ENCODE measurements around the gene ZCCHC17. TPM values are rescaled to one million over a fixed set of nuclear protein-coding genes. Genes with fewer than 3 reads are reported as not detected.

Gene ZCCHC17
- total RNA-seq, 1 experiment from 2014 or later: 42.0 TPM

DNA sequence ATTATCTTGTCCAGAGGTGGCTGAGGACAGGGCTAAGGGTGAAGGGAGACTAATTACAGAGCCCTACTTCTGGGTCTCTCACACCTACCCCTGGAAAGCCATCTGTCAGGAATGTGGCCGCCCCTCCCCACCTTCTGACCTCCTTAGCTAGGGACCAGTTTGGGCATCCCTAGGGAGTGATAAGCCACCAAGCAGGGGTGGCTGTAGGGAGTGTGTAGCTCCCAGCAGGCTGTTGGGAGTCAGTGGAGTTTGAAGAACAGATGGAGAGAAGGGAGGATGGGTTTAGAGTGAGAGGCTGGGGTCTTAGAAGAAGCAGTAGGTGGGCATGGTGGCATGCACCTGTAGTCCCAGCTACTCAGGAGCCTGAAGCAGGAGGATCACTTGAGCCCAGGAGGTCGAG is 115.4 kb downstream of the ZCCHC17 start (continued):
- TF ChIP-seq, protein P1, sequence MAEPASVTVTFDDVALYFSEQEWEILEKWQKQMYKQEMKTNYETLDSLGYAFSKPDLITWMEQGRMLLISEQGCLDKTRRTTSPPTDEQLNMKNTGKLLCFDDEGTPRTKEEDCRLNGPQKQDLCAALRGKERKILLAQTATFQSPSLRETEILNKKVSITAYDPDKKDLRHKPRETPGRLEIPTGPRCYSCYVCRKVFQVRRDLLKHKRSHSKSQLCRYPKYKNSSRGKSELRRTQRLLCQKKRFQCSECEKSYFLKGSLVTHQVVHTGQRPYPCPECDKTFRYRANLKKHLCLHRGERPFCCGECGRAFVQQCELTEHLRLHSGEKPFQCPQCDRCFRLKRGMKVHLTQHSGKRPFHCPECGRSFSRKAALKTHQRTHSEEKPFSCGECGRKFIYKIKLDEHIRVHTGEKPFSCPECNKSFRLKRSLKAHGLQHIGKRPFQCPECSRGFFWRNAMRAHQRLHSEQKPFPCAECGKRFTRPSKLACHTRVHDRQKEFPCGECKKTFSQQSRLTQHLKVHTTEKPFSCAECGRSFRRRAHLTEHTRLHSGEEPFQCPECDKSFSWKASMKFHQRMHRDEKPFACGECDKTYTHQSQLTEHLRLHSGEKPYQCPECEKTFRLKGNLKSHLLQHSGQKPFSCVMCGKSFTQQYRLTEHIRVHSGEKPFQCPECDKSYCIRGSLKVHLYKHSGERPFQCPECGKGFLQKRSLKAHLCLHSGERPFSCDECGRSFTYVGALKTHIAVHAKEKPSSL (CRISPR knock-in tag; conservative IDR thresholded peaks at IDR 0.05): no peak

DNA sequence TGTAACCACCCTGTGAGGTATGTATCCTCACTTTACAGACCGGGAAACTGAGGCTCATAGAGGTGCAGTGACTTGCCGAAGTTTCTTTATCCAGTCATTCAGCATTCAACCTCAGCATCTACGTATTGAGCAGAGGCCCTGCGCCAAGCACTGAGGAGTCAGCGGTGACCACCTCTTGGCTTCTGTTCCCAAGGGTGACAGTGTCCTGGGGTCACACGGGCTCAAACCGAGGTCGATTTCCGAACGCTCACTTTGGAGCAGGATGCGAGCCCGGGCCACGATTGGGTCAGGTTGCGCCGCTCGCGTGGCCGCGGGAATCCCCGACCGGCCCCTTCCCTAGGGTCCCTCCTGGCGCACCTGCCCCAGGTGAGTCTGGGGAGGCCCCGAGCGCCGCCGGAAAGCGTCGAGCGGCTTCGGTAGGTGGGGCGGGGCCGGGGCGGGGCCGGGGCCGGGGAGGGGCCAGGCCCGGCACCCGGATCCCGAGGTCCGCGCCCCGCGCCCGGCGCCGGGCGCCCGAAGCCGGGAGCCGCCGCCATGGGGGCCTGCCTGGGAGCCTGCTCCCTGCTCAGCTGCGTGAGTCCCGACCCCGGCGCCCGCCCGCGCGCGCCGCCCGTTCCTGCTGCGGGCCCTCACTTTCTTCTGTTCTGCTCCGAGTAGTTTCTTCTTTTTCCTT is 116.0 kb downstream of the ZCCHC17 start, which contains the start of gene SERINC2:
Gene SERINC2 (plus strand): TSS at position 482 of the 673 bp plus-strand sequence. CDS start 53 bp downstream, at position 535.
- peaks cover 37% of the 10 kb centered on the region for H3K4me1 Mint-ChIP-seq
- ATAC-seq (peak; percentile 83), DNase-seq (ENCODE audit: low spot score) (peak; percentile 67)
- TF ChIP-seq TP53 (CRISPR knock-in tag; IDR thresholded peaks at IDR 0.05): no peak
- no peak for TF ChIP-seq JAZF1 (CRISPR knock-in tag; IDR thresholded peaks at IDR 0.05)
- TF ChIP-seq ZNF232 (CRISPR knock-in tag; IDR thresholded peaks at IDR 0.05): 0 out of 2 replicates have a peak, but pooled peaks have one; percentile 6
- TF ChIP-seq ZNF423 (CRISPR knock-in tag; IDR thresholded peaks at IDR 0.05): no peak
- TF ChIP-seq PREB (CRISPR knock-in tag; IDR thresholded peaks at IDR 0.05; ENCODE audit: borderline replicate concordance): no peak
- TF ChIP-seq ETV6 (CRISPR knock-in tag; IDR thresholded peaks at IDR 0.05): 0 out of 2 replicates have a peak, but pooled peaks have one; percentile 32
- TF ChIP-seq GTF2I (CRISPR knock-in tag; conservative IDR thresholded peaks at IDR 0.05): 0 out of 2 replicates have a peak, but pooled peaks have one; percentile 14
- H3K36me3 Mint-ChIP-seq: no peaks in the 10 kb centered on the region
- CTCF ChIA-PET: interaction anchor here (1.1 to 3.5 kb wide), 7 partner anchors 8 to 136 kb away, joined by 3 to 21 read pairs (median 14); no protein-coding TSS in a partner anchor
- H3K4me3 Mint-ChIP-seq: peak within 1 kb of the TSS; percentile 95
- H3K27ac Mint-ChIP-seq: 0 out of 2 replicates have a peak within 1 kb of the TSS, but pooled peaks have one; percentile 47
- POLR2A ChIA-PET: interaction anchor here (2.4 kb wide), 1 partner anchor 40 kb away, joined by 14 read pairs; the partner anchor contains the start of gene FABP3
- H3K27me3 Mint-ChIP-seq (ENCODE audit: low read depth): peaks cover 16% of the 10 kb centered on the region
- no peaks in the 10 kb centered on the region for H3K9me3 Mint-ChIP-seq

DNA sequence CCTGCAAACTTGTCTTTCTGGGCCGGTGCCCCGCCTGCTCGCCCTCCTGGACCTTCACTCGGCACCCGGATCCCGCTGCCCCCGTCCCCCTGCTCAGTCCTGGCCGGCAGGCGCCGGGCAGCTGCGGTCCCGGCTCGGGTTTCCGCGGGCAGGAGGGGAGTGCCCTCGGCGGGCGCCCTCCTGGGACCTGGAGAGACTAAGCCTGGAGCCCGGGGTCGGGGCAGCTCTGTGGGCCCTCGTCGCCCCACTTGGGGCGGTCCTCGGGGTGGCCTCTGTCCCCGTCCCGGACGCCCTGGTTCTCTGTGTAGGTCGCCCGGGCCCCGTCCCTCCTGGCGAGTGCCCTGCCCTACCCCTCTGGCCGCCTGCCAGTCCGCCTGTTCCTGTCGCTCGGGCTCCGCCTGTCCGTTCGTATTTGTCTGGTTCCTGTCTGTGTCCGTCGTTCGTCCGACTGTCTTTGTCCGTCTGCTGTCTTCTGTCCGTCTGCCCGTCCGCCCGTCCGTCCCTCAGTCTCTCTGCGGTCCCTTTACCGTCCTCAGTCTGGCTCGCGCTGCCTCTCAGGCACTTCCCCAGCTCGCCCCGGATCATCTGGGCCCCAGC is 116.7 kb downstream of the ZCCHC17 start:
- H3K36me3 Mint-ChIP-seq: no peaks in the 10 kb centered on the region
- H3K4me3 Mint-ChIP-seq: peak overlapping the region; percentile 95
- ChIA-PET POLR2A (interaction anchor here (0.6 to 2.4 kb wide), 6 partner anchors 19 to 292 kb away, joined by 3 to 14 read pairs (median 4); partner anchors contain the start of genes FABP3, SNRNP40 and ZCCHC17), CTCF (interaction anchor here (1.1 to 3.5 kb wide), 10 partner anchors 8 to 232 kb away, joined by 3 to 21 read pairs (median 6); partner anchors contain the start of gene FABP3)
- H3K27ac Mint-ChIP-seq: 0 out of 2 replicates have a peak overlapping the region, but pooled peaks have one; percentile 47
- peak; percentile 25 for ATAC-seq
- peaks cover 16% of the 10 kb centered on the region for H3K27me3 Mint-ChIP-seq (ENCODE audit: low read depth)
- peaks cover 37% of the 10 kb centered on the region for H3K4me1 Mint-ChIP-seq
- DNase-seq (ENCODE audit: low spot score): peak; percentile 55
- H3K9me3 Mint-ChIP-seq: no peaks in the 10 kb centered on the region
- no peak for TF ChIP-seq ATF3 (CRISPR knock-in tag; conservative IDR thresholded peaks at IDR 0.05)
- no peak for TF ChIP-seq TCF7 (CRISPR knock-in tag; IDR thresholded peaks at IDR 0.05; ENCODE audit: low read depth)
- no peak for TF ChIP-seq ESRRA (CRISPR knock-in tag; IDR thresholded peaks at IDR 0.05; ENCODE audit: borderline replicate concordance)
- no peak for TF ChIP-seq ERG (CRISPR knock-in tag; IDR thresholded peaks at IDR 0.05)
- 0 out of 2 replicates have a peak, but pooled peaks have one; percentile 19 for TF ChIP-seq TP53 (CRISPR knock-in tag; IDR thresholded peaks at IDR 0.05)
- TF ChIP-seq, protein P2, sequence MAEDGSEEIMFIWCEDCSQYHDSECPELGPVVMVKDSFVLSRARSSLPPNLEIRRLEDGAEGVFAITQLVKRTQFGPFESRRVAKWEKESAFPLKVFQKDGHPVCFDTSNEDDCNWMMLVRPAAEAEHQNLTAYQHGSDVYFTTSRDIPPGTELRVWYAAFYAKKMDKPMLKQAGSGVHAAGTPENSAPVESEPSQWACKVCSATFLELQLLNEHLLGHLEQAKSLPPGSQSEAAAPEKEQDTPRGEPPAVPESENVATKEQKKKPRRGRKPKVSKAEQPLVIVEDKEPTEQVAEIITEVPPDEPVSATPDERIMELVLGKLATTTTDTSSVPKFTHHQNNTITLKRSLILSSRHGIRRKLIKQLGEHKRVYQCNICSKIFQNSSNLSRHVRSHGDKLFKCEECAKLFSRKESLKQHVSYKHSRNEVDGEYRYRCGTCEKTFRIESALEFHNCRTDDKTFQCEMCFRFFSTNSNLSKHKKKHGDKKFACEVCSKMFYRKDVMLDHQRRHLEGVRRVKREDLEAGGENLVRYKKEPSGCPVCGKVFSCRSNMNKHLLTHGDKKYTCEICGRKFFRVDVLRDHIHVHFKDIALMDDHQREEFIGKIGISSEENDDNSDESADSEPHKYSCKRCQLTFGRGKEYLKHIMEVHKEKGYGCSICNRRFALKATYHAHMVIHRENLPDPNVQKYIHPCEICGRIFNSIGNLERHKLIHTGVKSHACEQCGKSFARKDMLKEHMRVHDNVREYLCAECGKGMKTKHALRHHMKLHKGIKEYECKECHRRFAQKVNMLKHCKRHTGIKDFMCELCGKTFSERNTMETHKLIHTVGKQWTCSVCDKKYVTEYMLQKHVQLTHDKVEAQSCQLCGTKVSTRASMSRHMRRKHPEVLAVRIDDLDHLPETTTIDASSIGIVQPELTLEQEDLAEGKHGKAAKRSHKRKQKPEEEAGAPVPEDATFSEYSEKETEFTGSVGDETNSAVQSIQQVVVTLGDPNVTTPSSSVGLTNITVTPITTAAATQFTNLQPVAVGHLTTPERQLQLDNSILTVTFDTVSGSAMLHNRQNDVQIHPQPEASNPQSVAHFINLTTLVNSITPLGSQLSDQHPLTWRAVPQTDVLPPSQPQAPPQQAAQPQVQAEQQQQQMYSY (CRISPR knock-in tag; IDR thresholded peaks at IDR 0.05): no peak
- TF ChIP-seq FOXP1 (CRISPR knock-in tag; IDR thresholded peaks at IDR 0.05; ENCODE audit: borderline replicate concordance): peak; percentile 45; the same call in 1 of the 2 replicates
- no peak for TF ChIP-seq ZNF121 (CRISPR knock-in tag; IDR thresholded peaks at IDR 0.05)
- TF ChIP-seq HMGXB4 (CRISPR knock-in tag; IDR thresholded peaks at IDR 0.05): peak; percentile 71; the same call in 1 of the 2 replicates
- TF ChIP-seq, protein P3, sequence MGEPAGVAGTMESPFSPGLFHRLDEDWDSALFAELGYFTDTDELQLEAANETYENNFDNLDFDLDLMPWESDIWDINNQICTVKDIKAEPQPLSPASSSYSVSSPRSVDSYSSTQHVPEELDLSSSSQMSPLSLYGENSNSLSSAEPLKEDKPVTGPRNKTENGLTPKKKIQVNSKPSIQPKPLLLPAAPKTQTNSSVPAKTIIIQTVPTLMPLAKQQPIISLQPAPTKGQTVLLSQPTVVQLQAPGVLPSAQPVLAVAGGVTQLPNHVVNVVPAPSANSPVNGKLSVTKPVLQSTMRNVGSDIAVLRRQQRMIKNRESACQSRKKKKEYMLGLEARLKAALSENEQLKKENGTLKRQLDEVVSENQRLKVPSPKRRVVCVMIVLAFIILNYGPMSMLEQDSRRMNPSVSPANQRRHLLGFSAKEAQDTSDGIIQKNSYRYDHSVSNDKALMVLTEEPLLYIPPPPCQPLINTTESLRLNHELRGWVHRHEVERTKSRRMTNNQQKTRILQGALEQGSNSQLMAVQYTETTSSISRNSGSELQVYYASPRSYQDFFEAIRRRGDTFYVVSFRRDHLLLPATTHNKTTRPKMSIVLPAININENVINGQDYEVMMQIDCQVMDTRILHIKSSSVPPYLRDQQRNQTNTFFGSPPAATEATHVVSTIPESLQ (CRISPR knock-in tag; IDR thresholded peaks at IDR 0.05): no peak

Measured in WTC11 (cell line).